NCI-H82 (cell line): Measurements from ENCODE around the gene POC1A.

Source experiments
- DNase-seq: peaks from one replicate; lab custom pipeline; 2025; lab: John Stamatoyannopoulos, UW

Gene POC1A

DNA sequence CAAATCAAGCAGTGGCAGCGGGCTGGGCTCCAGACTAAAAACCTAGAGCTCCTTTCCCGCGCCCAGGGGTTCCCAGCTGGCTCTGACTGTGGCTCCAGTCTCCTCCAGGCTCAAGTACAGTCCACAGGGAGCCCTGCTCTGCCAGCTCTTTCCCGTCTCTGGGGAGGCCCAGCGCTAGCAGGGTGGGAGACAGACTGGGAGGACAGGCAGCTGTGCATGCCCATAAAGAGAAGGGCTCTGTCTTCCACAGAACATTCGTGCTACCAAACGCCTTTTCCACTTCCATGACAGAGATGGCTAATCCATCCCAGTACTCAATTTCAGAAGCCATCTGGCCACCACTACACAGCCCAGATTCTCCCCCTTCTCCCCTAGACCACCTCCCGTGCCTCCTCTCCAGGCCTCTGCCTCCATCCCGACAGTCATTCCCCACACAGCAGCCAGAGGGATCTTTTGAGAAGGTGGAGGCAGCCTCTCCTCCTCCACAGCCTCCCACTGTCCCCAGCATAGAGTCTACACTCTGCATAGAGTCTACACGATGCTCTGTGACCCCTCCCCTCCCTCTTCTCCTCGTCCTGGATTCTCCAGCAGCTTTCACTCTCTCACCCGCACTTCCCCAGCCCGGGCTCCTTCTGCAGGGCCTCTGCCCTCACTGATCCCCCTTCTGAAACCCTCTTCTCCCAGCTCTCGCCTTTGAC, 91.0 kb downstream of the POC1A start:
- peak; percentile 90 for DNase-seq

GRCh38 chr3:52062505-52062904, 91.7 kb downstream of the POC1A start:
- DNase-seq = no peak

DNA sequence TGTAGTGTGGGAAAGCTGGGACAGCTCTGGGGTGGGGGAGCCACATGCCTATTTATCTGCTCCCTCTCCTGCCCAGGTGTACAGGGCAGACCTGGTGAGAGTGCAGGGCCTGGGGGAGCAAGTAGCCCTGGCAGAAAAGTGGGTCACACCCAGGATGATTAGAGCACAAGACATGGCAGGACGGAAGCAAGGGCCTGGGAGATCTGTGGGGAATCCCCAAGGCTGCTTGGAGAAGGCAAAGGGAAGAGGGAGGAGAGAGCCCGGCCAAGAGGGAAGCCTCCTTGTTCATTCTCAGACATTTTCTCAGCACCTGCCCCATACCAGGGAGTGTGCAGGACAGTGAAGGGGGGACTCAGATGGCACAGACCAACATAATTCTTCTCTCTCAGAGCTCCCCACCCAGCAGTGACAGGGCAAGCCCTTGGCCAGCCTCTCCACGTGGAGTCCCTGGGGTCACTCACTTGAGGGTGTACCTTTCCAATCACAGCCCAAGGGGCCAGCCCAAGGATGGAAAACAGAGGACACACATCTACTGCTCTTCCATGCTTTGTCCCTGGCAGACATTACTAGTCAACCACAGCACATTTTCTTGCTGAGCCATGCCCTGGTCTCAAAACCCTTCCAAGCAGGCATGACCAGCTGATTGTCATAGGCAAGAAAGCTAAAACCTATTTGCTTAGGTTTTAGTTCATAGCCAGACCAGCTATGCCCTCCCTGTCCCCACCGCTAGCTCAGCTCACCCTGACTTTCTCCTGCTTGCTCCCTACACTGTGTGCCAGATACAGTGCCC, 92.9 kb downstream of the POC1A start:
- no peak for DNase-seq

DNA sequence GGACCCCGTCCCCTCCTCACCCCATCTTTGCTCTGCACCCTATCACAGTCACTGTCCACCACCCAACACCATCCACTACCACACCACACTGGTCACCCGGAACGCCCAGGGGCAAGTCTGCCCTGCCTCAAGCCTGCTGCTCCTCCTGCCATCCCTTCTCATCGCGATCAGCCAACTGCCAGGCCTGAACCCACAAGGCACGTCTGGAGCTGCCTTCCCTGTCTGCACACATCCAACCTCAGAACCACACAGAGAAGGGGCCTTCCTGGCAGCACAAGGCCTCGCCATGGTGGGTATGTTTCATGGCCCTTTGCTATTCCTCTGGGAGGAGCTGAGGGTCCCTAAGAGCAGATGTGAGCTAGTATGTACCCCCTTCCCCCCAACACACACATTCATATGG, 94.4 kb downstream of the POC1A start:
- DNase-seq = no peak

- DNase-seq = no peak
Measured at GRCh38 chr3:52057812-52058495, 96.3 kb downstream of the POC1A start.

DNA sequence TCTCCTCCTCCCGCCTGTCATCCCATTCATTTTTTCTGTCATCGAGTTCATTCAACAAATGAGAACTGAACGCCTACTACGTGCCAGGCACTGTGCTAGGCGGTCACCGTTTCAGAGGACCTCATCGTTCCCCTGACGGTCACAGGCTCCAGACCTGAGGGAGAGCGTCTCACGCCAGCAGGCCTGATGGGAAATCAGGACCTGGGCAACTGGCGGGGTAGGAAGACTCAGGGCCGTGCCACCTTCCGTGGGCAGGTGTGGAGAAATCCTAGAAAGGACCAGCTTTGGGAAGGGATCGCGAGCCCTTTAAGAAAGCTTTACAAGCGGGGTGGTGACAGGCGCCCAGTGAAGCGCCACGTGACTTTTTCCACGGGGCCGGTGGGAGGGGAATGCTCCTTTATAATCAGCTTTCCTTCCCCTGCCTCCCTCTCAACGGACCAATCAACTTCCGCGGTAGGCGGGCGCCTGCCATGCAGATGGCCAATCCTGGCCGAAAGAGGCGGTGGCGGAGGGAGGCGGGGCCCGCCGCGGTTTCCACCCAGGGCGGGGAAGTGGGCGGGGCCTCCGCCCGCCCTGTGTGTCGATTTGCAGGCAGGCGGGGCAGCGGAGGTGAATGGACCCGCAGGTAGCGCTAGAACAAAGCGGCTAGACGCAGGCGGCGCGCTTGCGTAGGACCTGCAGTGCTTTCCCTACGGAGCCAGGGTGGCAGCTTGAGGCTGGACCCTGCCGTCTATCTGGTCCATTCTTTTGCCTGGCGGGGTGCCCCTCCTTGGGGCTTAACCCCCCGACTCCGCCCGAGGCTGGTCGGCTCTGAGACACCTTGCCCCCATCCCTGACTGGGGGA, 97.0 kb downstream of the POC1A start:
- peak; percentile 99 for DNase-seq

- DNase-seq = peak; percentile 78
Measured at GRCh38 chr3:52056521-52056967, 97.7 kb downstream of the POC1A start, which contains the start of gene DUSP7. DUSP7 (minus strand) TSS chr3:52056571; CDS start chr3:52056366, 205 bp downstream.

GRCh38 chr3:52055537-52056351, 98.5 kb downstream of the POC1A start:
- peak; percentile 62 for DNase-seq

DNA sequence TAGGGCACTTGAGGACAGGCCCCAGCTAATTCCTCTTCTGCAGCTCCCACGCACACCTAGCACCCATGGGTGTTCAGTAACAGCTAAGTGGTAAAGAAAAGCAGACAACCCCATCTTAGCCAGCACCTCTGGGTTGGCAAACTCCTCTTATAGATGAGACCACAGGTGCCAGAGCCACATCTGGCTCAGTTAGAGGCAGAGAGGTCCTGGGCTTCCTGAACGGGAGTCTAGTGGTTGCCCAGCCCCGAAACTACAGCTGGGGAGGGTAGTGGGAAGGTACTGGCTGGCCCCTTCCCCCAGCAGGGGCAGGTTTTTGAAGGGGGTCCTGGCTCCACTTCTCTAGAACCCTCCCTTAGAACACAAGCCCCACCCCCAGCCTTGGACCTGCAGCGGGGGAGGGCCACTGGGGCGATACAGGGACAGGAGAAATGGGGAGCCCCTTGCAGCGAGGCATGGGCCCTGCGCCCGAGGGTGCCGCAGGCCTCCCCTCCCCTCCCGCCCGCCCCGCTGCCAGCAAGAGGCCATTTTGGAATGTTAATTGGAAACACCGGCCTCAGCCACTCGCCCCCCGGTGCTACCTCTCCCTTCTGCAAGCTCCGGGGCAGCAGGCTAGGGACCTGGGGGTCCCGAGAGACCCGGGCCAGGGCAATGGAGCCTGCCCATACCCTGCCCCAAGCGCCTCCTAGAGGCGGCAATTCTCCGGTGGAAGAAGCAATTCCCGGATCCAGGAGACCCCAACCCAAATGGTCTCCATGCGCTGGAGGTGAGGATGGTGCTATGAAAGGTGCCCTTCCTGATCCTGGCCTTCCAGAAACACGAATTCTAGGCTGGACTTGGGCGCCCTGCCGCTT, 99.3 kb downstream of the POC1A start:
- peak; percentile 29 for DNase-seq

DNA sequence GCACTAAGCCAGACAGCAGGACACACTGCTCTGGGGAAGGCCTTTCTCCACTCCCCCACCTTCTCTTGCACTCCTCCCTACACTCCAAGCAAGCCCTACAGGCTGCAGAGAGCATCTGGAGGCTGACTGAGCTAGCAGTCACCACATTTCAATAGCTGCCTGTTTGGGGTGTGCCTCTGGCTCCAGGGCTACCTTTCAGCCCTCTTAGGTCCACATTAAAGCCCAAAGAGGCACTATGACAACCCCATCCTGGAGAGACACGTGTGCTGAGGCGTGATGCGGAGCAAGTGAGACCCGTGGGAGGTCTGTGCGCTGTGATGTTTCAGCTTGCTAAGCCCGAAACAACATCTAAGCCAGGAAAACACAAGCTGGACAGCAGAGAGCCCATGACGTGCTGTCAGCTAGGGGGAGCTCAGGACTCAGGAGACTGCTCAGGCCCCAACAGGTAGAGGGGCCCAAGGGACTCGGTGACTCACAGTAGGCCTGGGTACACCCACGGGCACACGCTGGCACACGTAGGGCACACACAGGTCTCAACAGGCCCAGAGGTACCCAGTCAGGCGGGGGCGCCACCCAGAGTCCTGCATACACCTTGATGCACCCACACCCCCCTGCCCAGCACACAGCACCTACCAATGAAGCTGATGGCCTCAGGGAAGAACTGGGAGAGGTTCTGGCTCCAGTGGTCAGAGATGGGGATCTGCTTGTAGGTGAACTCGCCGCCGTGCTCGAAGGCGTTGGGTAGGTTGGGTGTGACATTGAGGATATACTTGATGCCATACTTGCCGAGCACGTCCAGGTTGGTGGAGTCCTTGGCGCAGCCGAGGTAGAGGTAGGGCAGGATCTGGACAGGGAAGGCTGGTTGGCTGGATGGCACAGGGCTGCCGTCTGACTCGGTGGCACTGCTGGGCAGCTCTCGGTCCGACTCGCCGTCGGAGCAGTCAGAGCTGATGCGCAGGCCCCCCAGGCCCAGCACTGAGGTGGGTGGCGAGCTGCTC, 100.6 kb downstream of the POC1A start:
- no peak for DNase-seq

GRCh38 chr3:52052831-52053306, 101.4 kb downstream of the POC1A start:
- peak; percentile 62 for DNase-seq

- DNase-seq = no peak
Measured at GRCh38 chr3:52051444-52051843, 102.8 kb downstream of the POC1A start.

DNA sequence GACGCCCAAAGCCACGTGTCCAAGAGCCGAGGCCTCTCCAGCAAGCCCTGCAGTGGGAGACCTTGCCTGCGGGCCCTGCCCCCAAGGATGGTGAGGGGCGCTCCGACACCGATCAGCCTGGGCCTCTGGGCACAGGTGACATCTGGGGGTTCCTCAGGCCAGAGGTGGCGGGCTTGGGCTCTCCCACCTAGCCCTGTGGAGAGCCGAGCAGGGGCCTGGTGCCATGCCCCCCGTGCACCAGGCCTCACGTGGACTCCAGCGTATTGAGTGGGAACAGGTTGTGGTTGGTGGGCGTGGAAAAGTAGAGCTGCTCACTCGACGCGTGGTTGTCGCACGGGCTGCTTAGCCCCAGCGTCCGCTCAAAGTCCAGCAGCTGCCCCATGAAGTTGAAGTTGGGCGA, 103.7 kb downstream of the POC1A start:
- DNase-seq = no peak

- DNase-seq = no peak
Measured at GRCh38 chr3:52049503-52049902, 104.7 kb downstream of the POC1A start.

DNA sequence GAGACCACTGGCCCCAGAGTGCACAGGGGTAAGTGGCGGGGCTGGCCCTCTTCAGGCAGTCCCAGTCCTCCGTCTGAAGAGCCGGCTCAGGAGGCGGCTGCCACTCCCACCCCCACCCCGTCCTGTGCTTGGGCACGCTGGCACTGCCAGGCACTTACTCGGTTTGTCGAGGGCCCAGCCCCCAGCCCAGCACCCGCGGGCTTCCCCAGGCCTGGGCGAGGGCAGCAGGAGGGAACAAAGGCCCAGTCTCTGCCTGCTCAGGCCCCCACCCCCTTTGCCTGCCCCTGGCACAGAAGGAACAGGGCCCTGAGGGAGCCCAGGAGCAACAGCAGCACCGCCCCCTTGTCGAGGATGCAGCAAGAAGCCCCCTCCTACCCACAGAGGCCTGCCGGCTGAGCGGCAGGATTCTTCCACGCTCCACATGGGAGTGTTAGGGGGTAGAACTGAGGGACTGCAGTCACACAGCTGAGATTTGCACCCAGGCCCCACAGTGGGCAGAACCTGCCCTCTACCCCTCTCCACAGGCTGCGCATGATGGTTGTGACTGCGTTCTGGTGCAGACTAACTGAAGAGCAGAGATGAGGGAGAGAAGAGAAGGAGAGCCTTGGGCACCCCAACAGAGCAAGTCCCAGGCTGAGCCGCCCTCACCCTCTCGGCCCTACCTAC, 106.8 kb downstream of the POC1A start:
- DNase-seq = no peak

GRCh38 chr3:52046902-52047239, 107.4 kb downstream of the POC1A start:
- DNase-seq = no peak

DNA sequence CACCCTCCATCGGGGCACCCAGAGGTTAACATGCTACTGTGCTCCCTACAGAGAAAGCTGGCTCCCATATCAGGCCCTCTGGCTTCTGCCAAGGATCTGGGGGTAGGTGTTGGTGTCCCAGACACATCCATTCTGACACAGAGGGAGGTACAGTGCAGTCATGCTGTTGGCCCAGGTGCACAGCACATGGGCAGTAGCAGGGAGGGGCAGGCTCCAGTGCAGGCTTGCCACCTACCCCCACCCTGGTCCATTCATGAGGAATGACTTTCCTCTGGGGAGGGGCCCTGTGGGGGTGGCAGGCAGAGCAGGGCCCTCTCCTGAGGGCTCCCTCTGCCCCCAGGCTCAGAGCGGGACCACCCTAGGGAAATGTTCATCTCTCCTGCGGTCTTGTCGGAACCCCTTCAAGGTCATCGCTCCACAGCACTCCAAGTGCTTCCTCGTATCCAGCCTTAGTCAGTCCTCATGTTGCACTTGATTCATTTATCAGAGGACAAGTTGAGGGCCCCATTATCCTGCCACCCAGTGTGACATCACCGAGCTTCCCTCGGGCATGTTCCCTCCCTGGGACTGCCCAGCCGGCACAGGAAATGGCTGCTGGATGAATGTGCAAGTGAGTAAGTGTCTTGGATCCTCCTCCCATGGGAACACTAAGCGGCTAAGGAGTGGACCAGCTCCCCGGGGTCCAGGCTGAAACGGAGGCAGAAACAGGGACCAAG, 107.9 kb downstream of the POC1A start:
- peak; percentile 61 for DNase-seq
